ENCODE data around the gene KRI1.

Gene KRI1

DNA sequence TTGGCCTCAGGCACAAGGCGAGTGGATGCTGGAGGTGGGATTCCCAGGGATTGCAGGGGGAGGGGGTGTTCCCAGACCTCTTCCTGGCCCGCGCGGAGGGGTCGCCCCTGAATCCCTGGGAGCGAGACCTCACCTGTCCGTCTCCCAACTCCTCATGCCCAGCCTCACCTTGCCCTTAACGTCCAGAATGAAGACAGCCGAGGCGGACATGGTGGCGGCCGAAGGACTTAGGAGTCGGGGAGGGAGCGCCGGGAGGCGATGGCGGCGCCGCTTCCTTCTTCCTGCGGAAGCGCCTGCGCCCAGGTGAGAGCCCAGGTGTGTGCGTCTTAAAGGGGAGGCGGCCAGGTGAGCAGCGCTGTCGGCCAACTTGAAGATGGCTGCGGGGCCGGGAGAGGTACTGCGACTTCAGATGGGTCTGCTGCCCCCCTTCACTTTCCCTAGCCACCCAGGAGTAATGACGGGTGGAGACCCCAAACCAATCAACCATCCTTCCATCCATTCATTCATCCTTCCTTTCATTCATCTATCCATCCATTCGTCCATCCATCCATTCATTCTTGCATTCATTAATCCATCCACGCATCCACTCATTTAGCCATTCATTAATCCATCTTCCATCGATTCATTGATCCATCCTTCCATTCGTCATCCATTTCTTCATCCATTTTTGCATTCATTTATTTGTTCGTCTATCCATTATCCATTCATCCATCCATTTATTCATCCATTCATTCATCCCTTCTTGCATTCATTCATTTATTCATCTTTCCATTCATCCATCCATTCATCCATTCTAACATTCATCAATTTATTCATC lies 21.4 kb upstream of the KRI1 start, which contains the start of gene AP1M2:
AP1M2 (minus strand) TSS at position 291 of the 817 bp plus-strand sequence; CDS start at position 210, 81 bp downstream.
- H3K9me3 ChIP-seq (ENCODE audit: insufficient read depth, low read length) = no peaks in the 10 kb centered on the region
- no peaks in the 10 kb centered on the region for H3F3A ChIP-seq (ENCODE audit: insufficient read depth)
- H3K27me3 ChIP-seq (ENCODE audit: low read length) = no peaks in the 10 kb centered on the region
- H2AFZ ChIP-seq (ENCODE audit: low read depth, low read length, severe bottlenecking) = no peak within 1 kb of the TSS
- H3K36me3 ChIP-seq (ENCODE audit: low read length) = no peaks in the 10 kb centered on the region
- no peak for TF ChIP-seq EZH2phosphoT487 (conservative IDR thresholded peaks at IDR 0.05; ENCODE audit: low read length)
- TF ChIP-seq, protein P1, sequence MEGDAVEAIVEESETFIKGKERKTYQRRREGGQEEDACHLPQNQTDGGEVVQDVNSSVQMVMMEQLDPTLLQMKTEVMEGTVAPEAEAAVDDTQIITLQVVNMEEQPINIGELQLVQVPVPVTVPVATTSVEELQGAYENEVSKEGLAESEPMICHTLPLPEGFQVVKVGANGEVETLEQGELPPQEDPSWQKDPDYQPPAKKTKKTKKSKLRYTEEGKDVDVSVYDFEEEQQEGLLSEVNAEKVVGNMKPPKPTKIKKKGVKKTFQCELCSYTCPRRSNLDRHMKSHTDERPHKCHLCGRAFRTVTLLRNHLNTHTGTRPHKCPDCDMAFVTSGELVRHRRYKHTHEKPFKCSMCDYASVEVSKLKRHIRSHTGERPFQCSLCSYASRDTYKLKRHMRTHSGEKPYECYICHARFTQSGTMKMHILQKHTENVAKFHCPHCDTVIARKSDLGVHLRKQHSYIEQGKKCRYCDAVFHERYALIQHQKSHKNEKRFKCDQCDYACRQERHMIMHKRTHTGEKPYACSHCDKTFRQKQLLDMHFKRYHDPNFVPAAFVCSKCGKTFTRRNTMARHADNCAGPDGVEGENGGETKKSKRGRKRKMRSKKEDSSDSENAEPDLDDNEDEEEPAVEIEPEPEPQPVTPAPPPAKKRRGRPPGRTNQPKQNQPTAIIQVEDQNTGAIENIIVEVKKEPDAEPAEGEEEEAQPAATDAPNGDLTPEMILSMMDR (IDR thresholded peaks at IDR 0.05; ENCODE audit: insufficient read depth, low read length, poor library complexity, severe bottlenecking) = no peak
- no peaks in the 10 kb centered on the region for H3K9me2 ChIP-seq (replicated peaks; ENCODE audit: insufficient read depth, low read length)
- H3K4me3 ChIP-seq (ENCODE audit: insufficient read depth, low read length, poor library complexity, severe bottlenecking) = no peak within 1 kb of the TSS
- no peaks in the 10 kb centered on the region for H3K79me2 ChIP-seq (ENCODE audit: insufficient read depth, low read length)
- no peaks in the 10 kb centered on the region for H4K20me1 ChIP-seq (ENCODE audit: low read depth, low read length)
- H3K9ac ChIP-seq (ENCODE audit: low read length) = no peak within 1 kb of the TSS
- no peak within 1 kb of the TSS for H3K27ac ChIP-seq (ENCODE audit: low read depth, low read length)
- H3K4me2 ChIP-seq (ENCODE audit: low read depth, low read length, poor library complexity, severe bottlenecking) = no peak within 1 kb of the TSS

DNA sequence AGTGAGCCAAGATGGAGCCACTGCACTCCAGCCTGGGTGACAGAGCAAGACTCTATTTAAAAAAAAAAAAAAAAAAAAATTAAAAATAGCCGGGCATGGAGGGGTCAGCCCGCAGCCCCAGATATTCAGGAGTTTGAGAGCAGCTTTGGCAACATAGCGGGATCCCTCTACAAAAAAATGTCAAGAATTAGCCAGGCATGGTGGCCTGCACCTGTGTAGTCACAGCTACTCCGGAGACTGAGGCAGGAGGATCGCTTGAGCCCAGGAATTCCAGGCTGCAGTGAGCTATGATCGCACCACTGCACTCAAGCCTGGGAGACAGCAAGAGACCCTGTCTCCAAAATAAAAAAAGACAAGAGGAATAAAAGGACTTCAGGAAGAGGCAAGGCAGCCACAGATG lies 20.6 kb upstream of the KRI1 start:
- H3K4me2 ChIP-seq (ENCODE audit: low read depth, low read length, poor library complexity, severe bottlenecking) = no peak overlapping the region
- no peaks in the 10 kb centered on the region for H3F3A ChIP-seq (ENCODE audit: insufficient read depth)
- H3K9ac ChIP-seq (ENCODE audit: low read length) = no peak overlapping the region
- H2AFZ ChIP-seq (ENCODE audit: low read depth, low read length, severe bottlenecking) = no peak overlapping the region
- H3K4me3 ChIP-seq (ENCODE audit: insufficient read depth, low read length, poor library complexity, severe bottlenecking) = no peak overlapping the region
- TF ChIP-seq EZH2phosphoT487 (conservative IDR thresholded peaks at IDR 0.05; ENCODE audit: low read length) = no peak
- TF ChIP-seq, protein P1 (IDR thresholded peaks at IDR 0.05; ENCODE audit: insufficient read depth, low read length, poor library complexity, severe bottlenecking) = no peak
- no peaks in the 10 kb centered on the region for H3K9me2 ChIP-seq (replicated peaks; ENCODE audit: insufficient read depth, low read length)
- no peak overlapping the region for H3K27ac ChIP-seq (ENCODE audit: low read depth, low read length)
- no peaks in the 10 kb centered on the region for H3K27me3 ChIP-seq (ENCODE audit: low read length)
- no peaks in the 10 kb centered on the region for H3K9me3 ChIP-seq (ENCODE audit: insufficient read depth, low read length)
- no peaks in the 10 kb centered on the region for H3K36me3 ChIP-seq (ENCODE audit: low read length)
- H4K20me1 ChIP-seq (ENCODE audit: low read depth, low read length) = no peaks in the 10 kb centered on the region
- no peaks in the 10 kb centered on the region for H3K79me2 ChIP-seq (ENCODE audit: insufficient read depth, low read length)

DNA sequence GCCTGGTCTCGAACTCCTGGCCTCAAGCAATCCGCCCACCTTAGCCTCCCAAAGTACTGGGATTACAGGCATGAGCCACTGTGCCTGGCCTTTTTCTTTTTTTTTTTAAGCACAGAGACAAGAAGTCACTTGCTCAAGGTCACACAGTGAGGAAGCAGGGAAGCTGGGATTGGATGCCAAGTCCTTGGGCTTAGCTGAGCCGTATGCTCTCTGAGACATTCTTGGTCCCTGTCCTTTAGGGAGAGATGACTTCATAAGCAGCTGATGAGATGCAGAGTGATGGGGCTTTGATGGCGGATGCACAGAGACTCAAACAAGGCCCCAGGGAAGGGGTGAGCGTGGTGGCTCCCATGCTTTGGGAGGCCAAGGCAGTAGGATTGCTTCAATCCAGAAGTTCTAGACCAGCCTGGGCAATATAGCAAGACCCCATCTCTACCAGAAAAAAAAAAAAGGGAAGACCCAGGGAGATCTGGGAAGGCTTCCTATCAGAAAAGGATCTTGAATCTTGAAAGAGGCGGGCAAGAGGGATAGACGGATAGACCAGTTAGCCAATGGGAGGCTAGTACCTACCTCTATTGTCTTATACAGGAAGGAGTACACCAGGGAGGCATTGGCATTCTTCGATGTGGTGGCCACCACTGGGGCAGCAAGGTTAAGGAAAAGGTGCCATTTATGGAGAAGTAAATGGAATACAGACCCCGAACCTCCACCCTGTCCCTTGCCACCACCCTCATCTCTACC lies 17.4 kb upstream of the KRI1 start:
- TF ChIP-seq, protein P1 (IDR thresholded peaks at IDR 0.05; ENCODE audit: insufficient read depth, low read length, poor library complexity, severe bottlenecking) = no peak
- Histone ChIP-seq H3K27me3 (ENCODE audit: low read length) (no peaks in the 10 kb centered on the region), H3K9me3 (ENCODE audit: insufficient read depth, low read length) (no peaks in the 10 kb centered on the region), H3K36me3 (ENCODE audit: low read length) (no peaks in the 10 kb centered on the region), H3K79me2 (ENCODE audit: insufficient read depth, low read length) (no peaks in the 10 kb centered on the region), H3K4me2 (ENCODE audit: low read depth, low read length, poor library complexity, severe bottlenecking) (no peak overlapping the region), H3K4me3 (ENCODE audit: insufficient read depth, low read length, poor library complexity, severe bottlenecking) (no peak overlapping the region), H3K9me2 (replicated peaks; ENCODE audit: insufficient read depth, low read length) (no peaks in the 10 kb centered on the region), H3K27ac (ENCODE audit: low read depth, low read length) (no peak overlapping the region), H3F3A (ENCODE audit: insufficient read depth) (no peaks in the 10 kb centered on the region), H3K9ac (ENCODE audit: low read length) (no peak overlapping the region), H4K20me1 (ENCODE audit: low read depth, low read length) (no peaks in the 10 kb centered on the region), H2AFZ (ENCODE audit: low read depth, low read length, severe bottlenecking) (no peak overlapping the region)
